Hematopoietic multipotent progenitor cell treated with erythropoietin and hydrocortisone succinate and interleukin-3 and kit ligand, for 6 days (in vitro differentiated cells): ENCODE measurements around the gene RAB1B.
"Not testable (repeated sequence)": the region's sequence is repeated elsewhere in the genome, so short reads cannot be mapped to it uniquely, and the experiment has no call there.

Experiments
- DNase-seq: peaks from one replicate; pipeline ENCODE4 v3.0.0-alpha.2; 2015

The RAB1B gene

DNA sequence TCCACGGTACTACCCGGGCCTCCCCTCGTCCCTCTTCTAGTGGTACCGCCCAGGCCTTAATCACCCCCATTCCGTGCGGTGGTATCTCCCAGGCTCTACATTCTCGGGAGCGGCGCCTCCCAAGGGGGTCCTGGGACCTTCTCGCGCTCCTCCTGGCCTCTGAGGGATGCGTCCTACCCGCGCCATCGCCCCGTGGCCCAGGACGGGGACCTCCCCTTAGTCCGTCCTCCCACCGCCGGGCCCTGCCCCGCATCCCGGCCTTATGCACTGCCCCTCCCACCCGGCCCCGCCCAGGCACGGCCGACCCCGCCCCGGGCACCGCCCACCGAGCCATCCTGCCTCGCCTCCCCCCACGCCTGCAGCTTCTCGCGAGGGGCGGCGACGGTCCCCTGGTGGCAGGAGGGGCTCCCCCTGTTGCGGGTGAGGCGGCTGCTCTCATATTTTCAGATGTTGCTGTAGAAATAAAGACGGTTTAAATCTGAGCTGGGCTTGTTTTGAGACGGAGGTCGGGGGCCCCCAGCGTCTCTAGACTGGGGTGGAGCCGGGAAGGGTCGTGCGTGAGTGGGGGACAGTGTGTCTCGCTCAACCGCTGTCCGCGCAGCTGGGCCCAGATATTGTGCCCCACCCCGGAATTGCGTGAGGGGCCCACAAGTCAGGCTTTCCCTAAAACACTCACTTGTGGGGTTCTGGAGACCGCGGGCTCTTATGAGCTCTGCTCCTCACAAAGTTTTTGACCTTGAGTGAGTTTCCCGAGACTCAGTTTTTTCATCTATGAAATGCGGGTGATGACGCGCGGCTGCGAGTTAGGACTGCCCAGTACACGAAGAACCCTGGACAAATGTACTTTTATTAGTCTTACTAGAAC, 828 bp upstream of the RAB1B start:
- DNase-seq = peak; percentile 90

DNA sequence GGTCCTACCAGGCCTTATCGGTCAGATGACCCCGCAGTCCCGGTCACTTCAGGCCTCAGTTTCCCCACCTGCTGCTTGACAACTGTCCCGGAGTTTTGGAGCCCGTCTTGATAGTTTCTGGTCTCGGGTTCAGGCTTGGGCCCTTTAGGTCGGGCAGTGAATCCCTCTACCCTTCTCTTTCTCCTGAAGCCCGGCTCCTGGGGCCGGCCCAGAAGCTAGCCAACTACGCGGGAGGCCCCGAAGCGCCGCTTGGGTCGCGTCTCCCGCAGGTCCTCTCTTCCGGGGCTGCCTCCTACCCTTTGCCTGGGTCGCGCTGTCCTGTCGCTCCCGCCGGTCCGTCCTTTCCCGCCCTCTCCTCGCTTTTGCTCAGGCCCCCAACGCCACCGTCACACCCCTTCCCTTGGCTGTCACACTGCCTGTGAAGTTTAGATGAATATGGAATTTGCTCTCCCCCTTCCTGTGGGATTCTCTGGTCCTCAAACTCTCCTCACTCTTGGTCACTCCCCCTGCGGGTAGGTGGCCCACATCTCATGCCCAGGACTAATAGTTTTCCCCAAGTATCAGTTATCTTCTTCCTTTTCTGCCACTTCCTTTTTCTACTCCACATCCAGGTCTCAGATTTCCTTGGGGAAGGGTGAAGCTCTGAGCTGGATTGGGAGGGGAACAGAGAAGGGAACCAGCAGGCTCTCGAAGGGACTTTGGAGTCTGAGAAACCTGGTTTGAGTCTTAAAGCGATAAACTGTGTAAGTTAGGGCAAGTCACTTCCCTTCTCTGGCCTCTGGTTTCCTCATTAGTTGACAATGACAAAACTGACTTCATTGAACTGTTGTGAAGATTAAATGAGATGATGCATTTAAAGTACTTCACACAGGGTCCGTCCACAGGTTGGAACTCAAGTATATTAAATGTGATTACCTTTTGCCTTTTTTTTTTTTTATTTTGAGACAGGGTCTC, 790 bp downstream of the RAB1B start:
- peak; percentile 67 for DNase-seq

DNA sequence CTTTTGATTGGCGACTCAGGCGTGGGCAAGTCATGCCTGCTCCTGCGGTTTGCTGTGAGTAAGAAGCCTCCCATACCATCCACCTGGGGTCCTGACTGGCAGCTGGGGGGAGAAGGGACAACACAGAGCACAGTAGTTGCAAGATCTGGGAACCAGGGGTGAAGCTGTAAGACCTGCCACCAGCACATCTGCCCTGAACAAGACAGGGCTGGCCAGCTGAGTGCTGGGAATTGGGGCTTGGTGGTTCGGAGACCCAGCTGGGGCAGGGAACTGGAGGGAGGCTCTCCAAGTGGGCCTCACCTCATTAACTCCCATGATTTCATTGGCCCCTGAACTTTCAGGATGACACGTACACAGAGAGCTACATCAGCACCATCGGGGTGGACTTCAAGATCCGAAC, 3.4 kb downstream of the RAB1B start:
- no peak for DNase-seq

DNA sequence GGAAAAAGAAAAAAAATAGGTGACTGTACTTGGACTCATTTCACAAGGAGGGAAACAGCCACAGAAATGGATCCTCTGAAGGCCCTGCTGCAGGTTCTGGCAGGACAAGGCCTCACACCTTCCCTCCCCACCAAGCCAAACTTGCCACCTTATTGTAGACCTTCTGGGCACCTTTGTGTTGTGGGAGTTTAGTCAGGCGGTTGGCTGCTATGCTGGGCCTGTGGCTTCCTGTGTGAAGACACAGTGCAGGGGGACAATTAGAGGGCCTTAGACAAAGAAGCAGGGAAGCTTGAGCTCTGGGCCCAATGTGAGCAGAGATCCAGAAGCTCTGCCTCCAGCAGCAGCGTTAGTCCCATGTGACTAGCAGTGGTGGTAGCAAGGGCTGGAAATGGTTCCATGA, 4.2 kb downstream of the RAB1B start:
- no peak for DNase-seq

DNA sequence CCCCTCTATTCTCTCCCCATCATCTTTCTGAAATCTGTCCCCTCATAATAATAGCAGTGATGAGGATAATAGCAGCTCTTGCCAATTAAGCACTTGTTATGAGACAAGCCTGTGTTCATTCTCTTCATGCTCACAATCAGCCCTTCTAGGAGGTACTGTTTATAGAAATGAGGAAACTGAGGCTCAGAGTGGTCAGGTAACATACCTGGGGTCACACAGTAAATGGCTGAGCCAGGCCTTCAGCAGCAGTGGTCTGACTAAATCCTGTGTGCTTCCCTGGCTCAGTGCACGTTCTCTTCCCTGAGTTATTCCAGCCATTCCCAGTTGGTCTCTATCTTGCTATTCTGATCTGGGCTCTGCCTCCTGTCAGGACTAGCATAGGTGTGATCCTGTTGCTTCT, 5.8 kb downstream of the RAB1B start:
- DNase-seq = no peak

DNA sequence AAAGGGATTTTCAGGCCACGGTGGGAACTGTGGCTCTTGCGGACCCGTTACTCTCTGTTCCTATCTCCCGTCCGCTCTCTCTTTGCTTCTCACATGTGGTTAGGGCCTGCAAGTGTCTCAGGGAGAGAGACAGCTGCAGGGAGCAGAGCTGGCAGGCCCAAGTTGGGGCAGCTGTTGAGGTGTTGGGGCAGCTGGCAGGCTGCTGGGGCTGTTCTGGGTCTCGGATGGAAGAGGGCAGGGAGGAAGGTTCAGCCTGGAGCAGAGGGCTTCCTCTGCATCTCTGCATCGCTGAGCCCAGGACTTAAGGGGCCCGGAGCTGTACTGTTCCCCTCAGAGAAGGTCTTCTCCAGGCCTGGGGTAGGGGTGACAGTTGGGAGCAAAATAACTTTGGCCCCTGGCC, 7.0 kb downstream of the RAB1B start:
- DNase-seq = no peak

DNA sequence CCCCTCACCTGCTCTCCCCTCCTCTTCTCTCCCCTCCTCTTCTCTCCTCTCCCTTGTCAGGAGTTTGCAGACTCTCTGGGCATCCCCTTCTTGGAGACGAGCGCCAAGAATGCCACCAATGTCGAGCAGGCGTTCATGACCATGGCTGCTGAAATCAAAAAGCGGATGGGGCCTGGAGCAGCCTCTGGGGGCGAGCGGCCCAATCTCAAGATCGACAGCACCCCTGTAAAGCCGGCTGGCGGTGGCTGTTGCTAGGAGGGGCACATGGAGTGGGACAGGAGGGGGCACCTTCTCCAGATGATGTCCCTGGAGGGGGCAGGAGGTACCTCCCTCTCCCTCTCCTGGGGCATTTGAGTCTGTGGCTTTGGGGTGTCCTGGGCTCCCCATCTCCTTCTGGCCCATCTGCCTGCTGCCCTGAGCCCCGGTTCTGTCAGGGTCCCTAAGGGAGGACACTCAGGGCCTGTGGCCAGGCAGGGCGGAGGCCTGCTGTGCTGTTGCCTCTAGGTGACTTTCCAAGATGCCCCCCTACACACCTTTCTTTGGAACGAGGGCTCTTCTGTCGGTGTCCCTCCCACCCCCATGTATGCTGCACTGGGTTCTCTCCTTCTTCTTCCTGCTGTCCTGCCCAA, 7.7 kb downstream of the RAB1B start:
- no peak for DNase-seq

DNA sequence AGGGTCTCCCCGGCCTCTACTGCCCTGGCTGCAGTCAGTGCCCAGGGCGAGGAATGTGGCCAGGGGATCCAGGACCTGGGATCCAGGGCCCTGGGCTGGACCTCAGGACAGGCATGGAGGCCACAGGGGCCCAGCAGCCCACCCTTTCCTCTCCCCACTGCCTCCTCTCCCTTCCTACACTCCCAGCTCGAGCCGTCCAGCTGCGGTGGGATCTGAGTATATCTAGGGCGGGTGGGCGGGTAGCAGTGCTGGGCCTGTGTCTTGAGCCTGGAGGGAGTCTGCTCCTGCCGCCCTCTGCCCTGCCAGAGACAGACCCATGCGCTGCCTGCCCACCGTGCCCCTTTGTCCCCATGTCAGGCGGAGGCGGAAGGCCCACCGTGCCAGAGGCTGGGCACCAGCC, 8.2 kb downstream of the RAB1B start:
- DNase-seq = not testable (repeated sequence)

DNA sequence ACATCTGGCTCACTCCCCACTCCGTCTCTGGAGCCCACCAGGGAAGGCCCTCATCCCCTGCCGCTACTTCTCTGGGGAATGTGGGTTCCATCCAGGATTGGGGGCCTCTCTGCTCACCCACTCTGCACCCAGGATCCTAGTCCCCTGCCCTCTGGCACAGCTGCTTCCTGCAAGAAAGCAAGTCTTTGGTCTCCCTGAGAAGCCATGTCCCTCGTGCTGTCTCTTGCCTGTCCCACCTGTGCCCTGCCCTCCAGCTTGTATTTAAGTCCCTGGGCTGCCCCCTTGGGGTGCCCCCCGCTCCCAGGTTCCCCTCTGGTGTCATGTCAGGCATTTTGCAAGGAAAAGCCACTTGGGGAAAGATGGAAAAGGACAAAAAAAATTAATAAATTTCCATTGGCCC, 8.6 kb downstream of the RAB1B start:
- not testable (repeated sequence) for DNase-seq

DNA sequence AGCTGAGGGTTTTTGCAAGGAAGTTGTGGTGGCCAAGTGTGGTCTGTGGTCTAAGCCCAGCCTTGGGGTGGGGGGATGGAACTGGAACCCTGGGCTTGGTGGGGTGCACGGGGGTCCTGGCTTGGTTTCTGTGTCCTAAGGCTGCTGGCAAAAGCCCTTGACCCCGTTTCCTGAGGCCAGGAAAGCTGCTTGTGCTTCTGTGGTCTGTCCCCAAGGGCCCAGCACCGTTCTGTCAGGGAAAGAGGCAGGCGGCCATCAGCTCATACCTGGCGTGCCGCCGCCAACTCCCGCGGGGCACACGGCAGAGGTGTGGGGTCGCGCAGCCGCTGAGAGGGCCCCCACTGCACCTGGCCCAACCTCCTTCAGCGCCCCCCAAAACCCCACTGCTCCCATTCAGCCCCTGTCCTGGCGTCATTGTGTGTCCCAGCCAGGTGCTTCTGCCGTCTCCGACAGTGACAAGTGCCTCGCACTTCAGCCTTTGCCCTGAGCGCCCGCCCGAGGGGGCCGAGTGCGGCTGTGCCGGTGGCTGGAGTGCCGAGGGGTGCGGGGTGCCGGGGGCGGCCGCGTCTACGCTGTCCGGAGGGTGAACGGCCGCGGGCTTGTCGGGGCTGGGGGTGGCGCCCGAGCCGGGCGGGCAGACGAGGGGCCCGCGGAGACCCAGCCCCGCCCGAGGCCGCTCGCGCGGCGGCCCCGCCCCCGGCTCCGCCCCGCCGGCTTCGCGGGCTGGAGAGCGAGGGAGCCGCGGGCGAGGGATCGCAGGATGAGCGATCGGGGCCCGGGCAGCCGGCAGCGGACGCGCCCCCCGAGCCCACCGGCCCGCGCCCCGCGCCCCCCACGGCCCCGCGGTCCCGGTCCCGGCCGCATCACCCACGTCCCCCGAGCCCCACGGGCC, 9.3 kb downstream of the RAB1B start, which contains the start of gene CNIH2:
CNIH2 (plus strand) TSS at position 705 of the 892 bp plus-strand sequence. CDS start 282 bp downstream, outside the sequence.
- peak; percentile 50 for DNase-seq

DNA sequence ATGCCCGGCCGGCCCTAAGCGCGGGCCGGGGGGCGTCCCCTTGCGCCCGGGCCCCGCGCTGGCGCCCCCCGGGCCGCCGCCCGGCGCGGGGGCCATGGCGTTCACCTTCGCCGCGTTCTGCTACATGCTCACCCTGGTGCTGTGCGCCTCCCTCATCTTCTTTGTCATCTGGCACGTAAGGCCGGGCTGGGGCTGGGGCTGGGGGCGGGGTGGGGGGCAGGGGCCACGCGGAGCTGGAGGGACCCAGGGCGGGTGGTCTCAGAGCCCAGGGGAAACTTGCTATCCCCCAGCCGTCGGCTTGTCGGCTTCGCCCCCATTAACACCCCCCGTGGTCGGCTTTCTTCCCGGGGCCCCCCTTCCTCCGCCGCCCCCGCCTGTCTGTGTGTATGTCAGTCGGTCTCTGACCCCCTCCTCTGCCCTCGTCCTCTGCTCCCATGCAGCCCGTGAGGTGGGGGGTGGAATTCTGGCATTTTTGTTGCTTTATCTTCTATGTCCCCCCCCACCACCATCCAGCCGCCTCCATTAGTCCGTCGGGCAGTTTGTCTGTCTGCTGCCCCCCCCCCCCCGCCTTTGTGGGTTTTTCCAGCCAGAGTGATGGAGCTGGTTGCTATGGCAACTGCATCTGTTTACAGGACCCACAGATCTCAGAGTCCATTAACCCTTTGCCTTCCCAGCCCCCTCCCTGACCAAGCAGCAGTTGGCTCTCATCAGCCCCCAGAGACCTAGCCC, 10.1 kb downstream of the RAB1B start:
- peak; percentile 43 for DNase-seq

DNA sequence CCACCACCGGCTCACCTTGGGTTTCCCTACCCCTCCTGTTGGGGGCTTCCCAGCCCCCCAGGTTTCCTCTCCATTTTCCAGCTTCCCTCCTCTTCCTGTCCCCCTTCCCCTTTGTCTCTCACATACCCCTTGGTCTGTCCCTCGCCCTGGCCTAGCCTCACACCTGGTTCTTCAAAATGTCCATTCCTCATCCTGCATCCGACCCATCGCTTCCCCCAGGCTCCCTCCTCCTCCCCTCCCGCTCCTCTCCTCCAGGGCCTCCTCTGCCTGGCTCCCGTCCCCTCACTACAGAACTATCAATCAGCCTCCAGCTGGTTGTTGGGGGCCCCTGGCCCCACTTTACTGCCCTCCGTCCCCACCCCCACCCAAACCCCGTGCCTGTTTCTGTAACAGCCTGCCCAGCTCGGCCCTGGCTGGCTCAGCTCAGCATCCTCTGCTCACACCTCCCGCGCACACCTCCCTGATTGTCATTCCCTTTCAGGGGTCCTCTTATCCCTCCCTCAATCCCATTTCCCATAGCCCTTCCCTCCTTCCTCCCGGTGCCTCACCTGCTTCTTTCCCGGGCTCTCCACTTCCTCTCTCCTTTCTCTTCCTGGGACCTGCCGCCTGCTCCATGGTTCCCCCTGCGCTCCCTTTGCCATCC, 10.8 kb downstream of the RAB1B start:
- no peak for DNase-seq

DNA sequence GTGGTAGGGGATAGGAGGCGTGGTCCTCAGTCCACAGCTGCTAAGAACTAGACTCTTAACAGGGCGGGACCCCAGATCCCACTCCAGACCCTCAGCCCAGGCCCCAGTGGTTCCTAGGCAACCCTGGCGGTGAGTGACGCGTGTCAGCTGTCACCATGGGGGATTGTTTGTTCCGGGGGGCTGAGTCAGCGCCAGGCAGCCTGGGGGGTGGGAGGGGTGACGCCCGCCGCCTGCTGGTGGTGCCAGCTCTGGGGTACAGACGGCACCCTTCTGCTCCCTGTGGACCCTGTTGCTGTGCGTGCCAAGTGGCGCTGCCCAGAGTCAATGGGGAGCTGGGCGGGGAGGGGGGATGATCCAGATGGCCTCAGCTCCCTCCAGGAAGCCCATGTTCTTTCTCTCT, 12.0 kb downstream of the RAB1B start:
- no peak for DNase-seq

DNA sequence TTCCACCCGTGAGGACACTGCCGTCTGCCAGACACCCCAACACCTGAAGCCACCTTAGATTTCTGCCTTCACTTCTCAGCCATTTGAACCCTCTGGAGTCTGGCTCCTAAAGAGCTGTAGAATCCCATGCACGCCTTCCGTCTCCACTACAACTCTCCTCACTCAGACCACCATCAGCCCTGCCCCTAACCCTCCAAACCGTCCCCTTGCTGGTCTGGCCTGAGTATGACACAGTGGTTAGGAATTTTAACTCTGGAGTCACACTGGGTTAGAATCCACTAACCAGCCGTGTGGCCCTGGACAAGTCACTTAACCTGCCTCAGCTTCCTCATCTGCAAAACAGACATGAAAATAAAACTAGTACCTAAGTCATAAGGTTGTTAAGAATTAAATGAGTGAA, 12.6 kb downstream of the RAB1B start:
- no peak for DNase-seq

DNA sequence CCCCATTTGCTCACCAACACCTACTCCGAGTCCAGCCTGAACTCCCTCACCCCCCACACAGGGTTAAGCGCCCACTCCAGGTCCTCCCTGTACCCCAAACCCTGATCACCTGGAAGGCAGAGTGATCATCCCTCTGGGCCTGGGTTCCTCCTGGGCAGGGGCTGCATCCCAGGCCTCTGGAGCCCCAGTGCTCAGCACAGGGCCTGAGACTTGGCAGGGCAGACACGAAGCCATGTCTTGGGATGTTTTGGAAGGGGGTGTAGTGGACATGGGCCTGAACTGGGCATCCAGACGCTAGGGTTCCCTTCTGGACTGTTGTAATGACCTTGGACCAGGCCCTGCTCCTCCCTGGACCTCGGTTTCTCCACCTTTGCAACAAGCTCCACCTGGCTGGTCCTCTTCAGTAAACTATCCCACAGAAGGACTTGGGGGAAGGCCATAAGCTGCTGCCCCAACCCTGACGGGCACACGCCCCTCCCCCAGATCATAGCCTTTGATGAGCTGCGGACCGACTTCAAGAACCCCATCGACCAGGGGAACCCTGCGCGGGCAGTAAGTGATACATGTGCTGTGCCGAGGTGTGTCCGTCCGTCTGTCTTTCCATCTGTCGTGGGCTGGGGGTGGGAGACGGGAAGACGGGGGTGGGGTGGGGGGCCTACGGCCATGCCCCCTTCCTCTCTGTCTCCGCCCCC, 13.5 kb downstream of the RAB1B start:
- DNase-seq = no peak

DNA sequence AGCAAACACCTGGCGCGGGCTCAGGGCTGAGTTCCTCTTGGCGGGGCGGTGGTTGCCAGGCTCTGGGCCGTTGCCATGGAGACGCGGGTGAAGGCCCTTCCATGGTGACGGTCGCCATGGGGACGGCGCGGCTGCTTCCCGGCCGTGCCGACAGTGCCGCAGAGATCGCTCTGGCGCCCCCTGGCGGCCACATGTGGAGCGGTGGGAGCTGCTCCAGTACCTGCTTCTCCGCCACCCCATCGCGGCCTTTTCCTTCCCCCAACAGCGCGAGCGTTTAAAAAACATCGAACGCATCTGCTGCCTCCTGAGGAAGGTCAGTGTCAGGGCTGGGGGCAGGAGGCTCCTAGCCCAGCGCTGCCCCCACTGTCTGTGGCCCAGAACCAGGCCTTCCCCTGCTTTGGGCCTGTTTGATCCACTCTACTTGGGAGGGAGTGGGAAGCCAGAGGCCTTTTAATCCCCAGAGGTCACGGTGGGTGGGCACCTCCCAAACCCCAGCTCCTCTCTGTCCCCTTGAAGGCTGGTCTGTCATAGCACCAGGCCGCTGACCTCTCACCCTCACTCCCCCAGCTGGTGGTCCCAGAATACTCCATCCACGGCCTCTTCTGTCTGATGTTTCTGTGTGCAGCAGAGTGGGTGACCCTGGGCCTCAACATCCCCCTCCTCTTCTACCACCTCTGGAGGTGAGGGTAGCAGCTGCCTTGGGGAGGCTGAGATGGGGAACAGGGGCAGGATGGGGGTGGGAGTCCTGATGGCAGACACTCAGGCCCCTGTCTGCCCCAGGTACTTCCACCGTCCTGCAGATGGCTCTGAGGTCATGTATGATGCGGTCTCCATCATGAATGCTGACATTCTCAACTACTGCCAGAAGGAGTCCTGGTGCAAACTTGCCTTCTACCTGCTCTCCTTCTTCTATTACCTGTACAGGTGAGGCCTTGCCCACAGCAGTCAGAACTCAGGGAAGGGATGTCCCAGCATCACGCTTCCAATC, 14.3 kb downstream of the RAB1B start:
- peak; percentile 99 for DNase-seq

DNA sequence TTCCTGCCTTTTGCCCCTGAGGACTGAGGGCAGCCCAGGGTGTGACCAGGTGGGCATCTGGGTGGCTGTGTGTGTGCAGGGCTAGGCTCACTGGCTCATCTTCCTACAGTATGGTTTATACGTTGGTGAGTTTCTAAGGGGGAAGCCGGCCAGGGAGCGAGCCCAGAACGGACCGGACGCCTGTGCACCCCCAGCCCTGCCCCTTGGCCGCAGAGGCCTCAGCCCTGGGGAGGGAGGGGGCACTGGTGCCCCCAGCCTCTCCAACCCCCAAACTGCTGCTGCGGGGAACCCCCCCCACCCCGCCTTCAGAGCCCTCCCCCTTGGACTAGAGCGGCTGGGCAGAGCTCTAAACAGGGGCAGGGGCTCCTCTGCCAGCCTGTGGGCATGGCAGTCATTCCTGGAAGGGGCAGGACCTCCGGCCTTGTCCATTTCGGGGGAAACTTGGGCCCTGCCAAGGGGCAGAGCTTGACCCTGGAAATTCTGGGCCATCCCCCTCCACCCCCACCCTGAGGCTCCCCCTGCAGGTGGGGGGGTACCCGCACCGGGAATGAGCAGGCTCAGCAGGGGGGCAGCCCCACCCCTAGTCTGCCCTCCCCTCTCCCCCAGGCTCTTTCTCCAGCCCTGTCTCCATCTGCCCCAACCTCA, 15.1 kb downstream of the RAB1B start:
- no peak for DNase-seq

DNA sequence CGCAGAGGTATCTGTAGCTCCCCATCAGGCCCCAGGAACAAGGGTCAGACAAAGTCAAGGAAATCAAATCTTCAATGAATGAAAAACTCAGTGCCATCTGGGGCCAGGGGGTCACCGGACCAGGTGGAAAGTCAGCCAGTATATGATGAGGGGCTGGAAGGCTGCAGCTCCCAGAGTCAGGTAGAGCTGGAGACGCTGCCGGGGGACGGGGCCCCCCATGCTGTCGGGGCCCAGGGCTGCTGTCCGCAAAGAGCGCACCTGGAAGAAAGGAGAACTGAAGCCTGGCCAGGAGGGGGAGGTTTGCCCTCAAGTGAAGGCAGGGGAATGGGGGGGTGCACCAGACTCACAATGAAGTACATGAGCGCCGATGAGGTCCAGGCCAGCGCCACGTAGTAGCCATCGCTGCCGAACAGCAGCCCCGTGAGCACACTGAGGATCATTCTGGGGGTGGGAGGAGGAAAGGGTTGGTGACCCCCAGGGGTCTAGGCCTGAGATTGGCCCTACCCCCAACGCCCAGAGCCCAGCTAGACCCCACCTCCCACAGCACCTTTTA, 16.2 kb downstream of the RAB1B start:
- no peak for DNase-seq
